CD4-positive, CD25-positive, alpha-beta regulatory T cell (primary cell): ENCODE measurements around the gene ENPP6. TPM values are rescaled to one million over a fixed set of nuclear protein-coding genes. Genes with fewer than 3 reads are reported as not detected.

Experiments used
- ATAC-seq, 2 donors: fragments of 150-1000 bp; cut with Tn5 transposase; one replicate each; pipeline ENCODE4 v1.10.0; 2021; ENCODE audit warnings: low read depth in 2 of 2, moderate number of reproducible peaks in 2 of 2, moderate library complexity in 1 of 2
- DNase-seq, 3 donors: peaks; one replicate each; pipeline versions ENCODE4 v3.0.0 to v3.0.0-alpha.2; 2012 to 2022; ENCODE audit warnings: mixed read lengths in 1 of 3
- H3K27ac ChIP-seq: one replicate; pipeline ENCODE4 v1.7.0; 2013; ENCODE audit warnings: mild to moderate bottlenecking, low read length; ENCODE audit not compliant: insufficient read depth, poor library complexity, severe bottlenecking
- H3K27me3 ChIP-seq: one replicate; pipeline ENCODE4 v1.7.0; 2013; ENCODE audit warnings: low read length; ENCODE audit not compliant: control insufficient read depth, insufficient read depth
- H3K36me3 ChIP-seq: one replicate; pipeline ENCODE4 v1.7.0; 2013; ENCODE audit warnings: mild to moderate bottlenecking, low read length, moderate library complexity; ENCODE audit not compliant: control insufficient read depth, insufficient read depth
- H3K4me1 ChIP-seq: 2 replicates; pipeline ENCODE4 v1.7.0; 2013; ENCODE audit warnings: mild to moderate bottlenecking, low read length; ENCODE audit not compliant: insufficient read depth, control insufficient read depth, poor library complexity, severe bottlenecking
- H3K4me3 ChIP-seq: one replicate; pipeline ENCODE4 v1.7.0; 2013; ENCODE audit warnings: low read depth, mild to moderate bottlenecking, low read length, moderate library complexity
- H3K9me3 ChIP-seq, 2 experiments: 1 replicate in 1 of 2; 2 replicates in 1 of 2; pipeline ENCODE4 v1.7.0; 2013; ENCODE audit warnings: low read length in 2 of 2, mild to moderate bottlenecking in 1 of 2, moderate library complexity in 1 of 2; ENCODE audit not compliant: control insufficient read depth in 2 of 2
- H3K27ac Mint-ChIP-seq, 3 donors: one replicate each; pipeline ENCODE4 v1.8.0; 2020 to 2022; ENCODE audit warnings: mild to moderate bottlenecking in 3 of 3, mixed read lengths in 3 of 3, moderate library complexity in 2 of 3
- H3K27me3 Mint-ChIP-seq: one replicate; pipeline ENCODE4 v1.8.0; 2022; ENCODE audit warnings: mild to moderate bottlenecking, mixed read lengths
- H3K36me3 Mint-ChIP-seq: one replicate; pipeline ENCODE4 v1.8.0; 2020; ENCODE audit warnings: mixed read lengths
- H3K4me1 Mint-ChIP-seq, 4 donors: one replicate each; pipeline ENCODE4 v1.8.0; 2020 to 2022; ENCODE audit warnings: mixed read lengths in 4 of 4, mild to moderate bottlenecking in 1 of 4
- H3K4me3 Mint-ChIP-seq, 4 donors: one replicate each; pipeline ENCODE4 v1.8.0; 2020 to 2022; ENCODE audit warnings: mild to moderate bottlenecking in 4 of 4, mixed read lengths in 4 of 4, moderate library complexity in 3 of 4
- H3K9me3 Mint-ChIP-seq, 7 donors: one replicate each; pipeline ENCODE4 v1.8.0; 2020 to 2022; ENCODE audit warnings: mixed read lengths in 7 of 7, mild to moderate bottlenecking in 3 of 7, moderate library complexity in 2 of 7
- polyA plus RNA-seq, 4 donors: library from polyadenylated mRNA; unstranded; fragments of 300-500 nt; fragmentation: Illumina TruSeq; gene quantifications; one replicate each; pipeline ENCODE4 v1.2.3, GENCODE V29; 2021
- total RNA-seq: library from RNA; stranded (reverse); gene quantifications from one replicate; pipeline ENCODE4 v1.2.3, GENCODE V29; 2022

Gene ENPP6
- total and polyA plus RNA-seq, 5 donors from 2014 or later = not detected

GRCh38 chr4:184234155-184234554 lies 16.5 kb upstream of the ENPP6 start:
- Histone ChIP-seq H3K27me3 (peaks cover 1% of the 10 kb centered on the region), H3K4me1 (peaks cover 13% of the 10 kb centered on the region), H3K27ac (no peak overlapping the region), H3K36me3 (no peaks in the 10 kb centered on the region), H3K9me3 (no peaks in the 10 kb centered on the region), H3K4me3 (no peak overlapping the region)
- no peak for ATAC-seq
- Mint-ChIP-seq H3K27me3 (peaks cover 2% of the 10 kb centered on the region), H3K4me1 (peaks cover 16 to 25% (median 20%) of the 10 kb centered on the region in 4 donors), H3K9me3 (no peaks in the 10 kb centered on the region), H3K4me3 (no peak overlapping the region), H3K27ac (no peak overlapping the region), H3K36me3 (no peaks in the 10 kb centered on the region)
- DNase-seq = no peak

GRCh38 chr4:184232975-184233374 lies 15.3 kb upstream of the ENPP6 start:
- no peak for ATAC-seq
- Histone ChIP-seq H3K27me3 (peaks cover 1% of the 10 kb centered on the region), H3K4me1 (peaks cover 13% of the 10 kb centered on the region), H3K4me3 (no peak overlapping the region), H3K36me3 (no peaks in the 10 kb centered on the region), H3K9me3 (no peaks in the 10 kb centered on the region), H3K27ac (no peak overlapping the region)
- no peak overlapping the region for H3K27ac Mint-ChIP-seq
- no peak for DNase-seq
- H3K27me3 Mint-ChIP-seq = no peaks in the 10 kb centered on the region
- no peaks in the 10 kb centered on the region for H3K9me3 Mint-ChIP-seq
- H3K4me1 Mint-ChIP-seq = peaks cover 17 to 28% (median 23%) of the 10 kb centered on the region in 4 donors
- H3K4me3 Mint-ChIP-seq = no peak overlapping the region
- no peaks in the 10 kb centered on the region for H3K36me3 Mint-ChIP-seq

- Mint-ChIP-seq H3K27me3 (no peaks in the 10 kb centered on the region), H3K36me3 (no peaks in the 10 kb centered on the region), H3K4me3 (no peak overlapping the region), H3K9me3 (no peaks in the 10 kb centered on the region), H3K4me1 (peaks cover 11 to 22% (median 18%) of the 10 kb centered on the region in 4 donors), H3K27ac (no peak overlapping the region)
- ATAC-seq = no peak
- peaks cover 13% of the 10 kb centered on the region for H3K4me1 ChIP-seq
- no peak overlapping the region for H3K27ac ChIP-seq
- H3K36me3 ChIP-seq = no peaks in the 10 kb centered on the region
- peaks cover 4% of the 10 kb centered on the region for H3K27me3 ChIP-seq
- H3K9me3 ChIP-seq = no peaks in the 10 kb centered on the region
- H3K4me3 ChIP-seq = no peak overlapping the region
- DNase-seq = no peak
Measured at GRCh38 chr4:184232202-184232601, 14.5 kb upstream of the ENPP6 start.

DNA sequence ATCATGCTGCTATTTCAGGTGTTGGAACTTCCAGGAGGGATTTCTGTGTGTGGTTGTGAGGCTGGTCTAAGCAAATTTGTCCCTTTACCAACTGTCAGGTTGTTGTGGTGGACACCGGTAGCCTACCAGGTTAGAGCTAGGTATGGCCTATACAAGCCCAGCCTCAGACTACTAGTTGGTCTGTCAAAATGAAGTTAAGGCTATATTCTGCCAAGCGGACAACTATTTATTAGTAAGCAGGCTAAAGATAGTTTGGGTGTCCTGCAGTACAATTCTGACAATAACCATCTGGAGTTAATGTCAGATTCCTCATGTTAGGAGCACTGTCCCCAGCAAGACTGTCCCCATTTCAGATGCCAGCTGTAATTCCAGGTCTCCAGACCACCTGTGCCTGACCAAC lies 13.9 kb upstream of the ENPP6 start:
- H3K36me3 Mint-ChIP-seq = no peaks in the 10 kb centered on the region
- no peaks in the 10 kb centered on the region for H3K9me3 Mint-ChIP-seq
- peaks cover 3% of the 10 kb centered on the region for H3K27me3 Mint-ChIP-seq
- peaks cover 11 to 18% (median 13%) of the 10 kb centered on the region in 4 donors for H3K4me1 Mint-ChIP-seq
- H3K4me3 Mint-ChIP-seq = no peak overlapping the region
- no peak for ATAC-seq
- H3K27me3 ChIP-seq = peaks cover 6% of the 10 kb centered on the region
- no peak overlapping the region for H3K27ac ChIP-seq
- DNase-seq = no peak
- H3K36me3 ChIP-seq = no peaks in the 10 kb centered on the region
- no peak overlapping the region for H3K27ac Mint-ChIP-seq
- no peaks in the 10 kb centered on the region for H3K9me3 ChIP-seq
- peaks cover 13% of the 10 kb centered on the region for H3K4me1 ChIP-seq
- H3K4me3 ChIP-seq = no peak overlapping the region

- Mint-ChIP-seq H3K9me3 (peaks cover 0 to 5% (median 0%) of the 10 kb centered on the region in 7 donors), H3K36me3 (no peaks in the 10 kb centered on the region), H3K27ac (no peak overlapping the region), H3K4me1 (peaks cover 7 to 17% (median 11%) of the 10 kb centered on the region in 4 donors), H3K27me3 (peaks cover 9% of the 10 kb centered on the region), H3K4me3 (no peak overlapping the region)
- H3K4me3 ChIP-seq = no peak overlapping the region
- H3K4me1 ChIP-seq = peaks cover 13% of the 10 kb centered on the region
- peaks cover 0 to 2% of the 10 kb centered on the region in 2 experiments for H3K9me3 ChIP-seq
- ATAC-seq (no peak), DNase-seq (no peak)
- H3K27me3 ChIP-seq = peaks cover 16% of the 10 kb centered on the region
- no peak overlapping the region for H3K27ac ChIP-seq
- H3K36me3 ChIP-seq = no peaks in the 10 kb centered on the region
Measured at GRCh38 chr4:184228056-184228705, 10.5 kb upstream of the ENPP6 start.

- ATAC-seq (no peak), DNase-seq (no peak)
- no peaks in the 10 kb centered on the region for H3K4me1 Mint-ChIP-seq
- Histone ChIP-seq H3K9me3 (peaks cover 0 to 2% of the 10 kb centered on the region in 2 experiments), H3K4me3 (no peak overlapping the region), H3K4me1 (no peaks in the 10 kb centered on the region), H3K27ac (no peak overlapping the region), H3K27me3 (peaks cover 13% of the 10 kb centered on the region), H3K36me3 (no peaks in the 10 kb centered on the region)
- peaks cover 0 to 2% (median 0%) of the 10 kb centered on the region in 7 donors for H3K9me3 Mint-ChIP-seq
- no peak overlapping the region for H3K27ac Mint-ChIP-seq
- H3K4me3 Mint-ChIP-seq = no peak overlapping the region
- peaks cover 32% of the 10 kb centered on the region for H3K27me3 Mint-ChIP-seq
- no peaks in the 10 kb centered on the region for H3K36me3 Mint-ChIP-seq
Measured at GRCh38 chr4:184216515-184216914, 1.2 kb downstream of the ENPP6 start.

DNA sequence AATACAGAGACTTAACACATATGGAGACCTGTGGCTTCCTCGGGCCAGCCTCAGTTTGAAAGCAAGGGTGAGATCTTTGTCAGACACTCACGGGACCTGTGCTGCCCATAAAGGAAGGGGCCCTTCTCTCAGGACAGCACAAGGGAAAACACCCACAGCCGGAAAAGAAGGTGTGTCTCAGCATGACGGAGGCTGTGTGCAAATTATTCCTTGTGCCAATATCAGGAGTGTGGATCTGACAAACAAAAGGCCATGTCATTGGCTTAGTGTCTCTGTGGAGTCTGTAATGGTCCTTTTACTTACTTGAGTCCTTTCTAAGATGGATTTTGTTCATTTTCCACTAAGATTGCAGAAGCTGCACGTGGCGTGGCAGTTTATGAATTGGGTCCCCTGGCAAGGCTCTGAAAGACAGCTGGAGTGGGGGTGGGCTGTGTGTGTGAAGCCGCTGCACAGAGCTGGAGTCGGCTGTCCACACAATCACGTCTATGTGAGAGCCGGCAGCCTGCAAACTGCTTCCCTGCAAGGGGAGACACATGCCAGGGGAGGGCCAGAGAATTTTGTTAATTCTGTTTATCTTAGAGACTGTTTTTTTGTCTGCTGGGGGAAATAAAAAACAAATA lies 1.9 kb downstream of the ENPP6 start:
- peaks cover 27% of the 10 kb centered on the region for H3K27me3 Mint-ChIP-seq
- no peak for ATAC-seq
- no peak overlapping the region for H3K4me3 ChIP-seq
- peaks cover 0 to 3% (median 0%) of the 10 kb centered on the region in 7 donors for H3K9me3 Mint-ChIP-seq
- H3K36me3 ChIP-seq = no peaks in the 10 kb centered on the region
- H3K27me3 ChIP-seq = peaks cover 12% of the 10 kb centered on the region
- H3K27ac Mint-ChIP-seq = no peak overlapping the region
- DNase-seq = no peak
- no peaks in the 10 kb centered on the region for H3K4me1 ChIP-seq
- no peaks in the 10 kb centered on the region for H3K36me3 Mint-ChIP-seq
- H3K9me3 ChIP-seq = peaks cover 0 to 2% of the 10 kb centered on the region in 2 experiments
- no peak overlapping the region for H3K4me3 Mint-ChIP-seq
- no peak overlapping the region for H3K27ac ChIP-seq
- no peaks in the 10 kb centered on the region for H3K4me1 Mint-ChIP-seq

DNA sequence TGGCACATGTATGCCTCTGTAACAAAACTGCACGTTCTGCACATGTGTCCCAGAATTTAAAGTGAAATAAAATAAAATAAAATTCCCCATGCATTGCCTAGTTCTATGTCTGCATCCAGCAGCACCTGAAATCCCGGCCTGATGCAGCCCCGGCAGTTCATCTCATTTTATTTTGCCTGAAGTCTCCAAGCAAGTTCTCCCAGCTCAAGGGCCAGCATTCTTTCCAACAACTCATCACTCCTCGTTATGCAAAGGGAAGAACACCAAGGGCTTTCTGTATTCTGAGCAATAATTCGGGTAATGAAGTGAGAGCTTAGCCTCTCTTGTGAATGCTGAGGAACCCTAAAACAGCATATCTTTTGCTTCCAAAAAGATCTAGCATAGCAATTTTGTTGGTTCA lies 2.7 kb downstream of the ENPP6 start:
- H3K27me3 Mint-ChIP-seq = peaks cover 27% of the 10 kb centered on the region
- Histone ChIP-seq H3K4me3 (no peak overlapping the region), H3K27me3 (peaks cover 5% of the 10 kb centered on the region), H3K9me3 (peaks cover 0 to 2% of the 10 kb centered on the region in 2 experiments), H3K36me3 (no peaks in the 10 kb centered on the region), H3K4me1 (no peaks in the 10 kb centered on the region), H3K27ac (no peak overlapping the region)
- no peak overlapping the region for H3K4me3 Mint-ChIP-seq
- peaks cover 0 to 3% (median 0%) of the 10 kb centered on the region in 7 donors for H3K9me3 Mint-ChIP-seq
- no peak for DNase-seq
- no peaks in the 10 kb centered on the region for H3K4me1 Mint-ChIP-seq
- H3K36me3 Mint-ChIP-seq = no peaks in the 10 kb centered on the region
- no peak for ATAC-seq
- no peak overlapping the region for H3K27ac Mint-ChIP-seq
